HTR-8/SVneo (cell line): ENCODE data around the gene C7orf33.

Experiments
- DNase-seq: peaks from one replicate; pipeline ENCODE4 v3.0.0; 2011; ENCODE audit warnings: low spot score, mixed read lengths; ENCODE audit not compliant: insufficient read length
- FAIRE-seq: peaks from 2 replicates; lab custom pipeline; 2011; peaks lifted over from hg19 to GRCh38; lab: Jason Lieb, UNC

C7orf33 gene

DNA sequence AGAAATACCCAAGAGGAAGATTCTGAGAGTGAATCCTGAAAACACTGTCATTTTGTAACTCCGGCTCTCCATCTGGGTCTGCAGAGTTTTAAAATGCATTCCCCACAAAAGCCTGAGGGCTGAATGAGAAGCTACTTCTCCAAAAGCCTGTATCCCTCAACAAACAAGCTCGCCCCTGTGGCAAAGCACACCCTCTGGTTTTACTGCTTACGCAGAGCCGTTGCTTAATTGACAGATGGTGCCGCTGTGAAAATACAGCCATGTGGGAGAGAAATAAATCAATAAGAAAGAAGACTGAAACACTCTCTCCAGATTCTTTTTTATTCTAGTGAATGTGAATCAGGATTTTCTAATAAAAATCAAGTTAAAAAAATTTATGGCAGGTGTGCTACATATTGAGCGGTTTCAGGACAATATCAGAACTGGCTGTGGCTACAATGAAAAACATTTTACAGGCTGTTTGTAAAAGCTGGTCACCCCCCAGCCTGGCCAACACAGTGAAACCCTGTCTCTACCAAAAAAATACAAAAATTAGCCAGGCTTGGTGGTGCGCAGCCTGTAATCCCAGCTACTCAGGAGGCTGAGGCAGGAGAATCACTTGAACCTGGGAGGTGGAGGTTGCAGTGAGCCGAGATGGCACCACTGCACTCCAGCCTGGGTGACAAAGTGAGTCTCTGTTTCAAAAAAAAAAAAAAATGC lies 32.5 kb downstream of the C7orf33 start:
- FAIRE-seq (no peak), DNase-seq (no peak)

DNA sequence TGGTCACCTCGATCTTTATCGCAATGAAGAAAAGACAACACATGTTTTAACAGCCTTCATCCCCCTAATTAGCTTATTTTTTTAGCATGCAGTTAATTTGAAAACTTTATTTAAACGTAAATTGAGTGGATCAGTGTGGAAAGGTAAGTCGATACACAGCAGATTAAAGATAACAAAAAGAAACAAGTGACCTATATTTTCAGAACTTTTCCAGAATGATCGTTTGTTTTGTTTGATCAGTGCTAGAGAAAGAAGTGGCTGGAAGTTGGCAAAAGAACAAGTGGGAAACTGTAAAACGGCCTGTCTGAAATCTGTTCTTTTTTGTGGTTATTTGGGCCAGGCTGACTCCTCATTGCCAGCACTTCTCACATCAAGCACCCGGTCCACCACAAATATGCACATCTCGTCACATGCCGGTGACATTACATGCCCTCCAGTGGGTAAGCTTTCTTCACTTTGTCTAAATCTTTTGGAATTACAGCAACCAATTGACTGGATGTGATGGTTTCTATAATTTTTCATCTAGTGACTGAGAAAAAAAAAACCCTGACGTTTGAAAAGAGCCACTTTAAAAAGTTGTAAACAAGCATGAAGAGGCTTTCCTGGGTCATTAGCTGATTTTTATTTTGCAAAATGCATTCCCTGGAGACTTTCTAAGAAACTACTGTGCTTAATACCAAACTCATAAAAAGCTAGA lies 33.2 kb downstream of the C7orf33 start:
- DNase-seq (peak; percentile 13), FAIRE-seq (no peak)

DNA sequence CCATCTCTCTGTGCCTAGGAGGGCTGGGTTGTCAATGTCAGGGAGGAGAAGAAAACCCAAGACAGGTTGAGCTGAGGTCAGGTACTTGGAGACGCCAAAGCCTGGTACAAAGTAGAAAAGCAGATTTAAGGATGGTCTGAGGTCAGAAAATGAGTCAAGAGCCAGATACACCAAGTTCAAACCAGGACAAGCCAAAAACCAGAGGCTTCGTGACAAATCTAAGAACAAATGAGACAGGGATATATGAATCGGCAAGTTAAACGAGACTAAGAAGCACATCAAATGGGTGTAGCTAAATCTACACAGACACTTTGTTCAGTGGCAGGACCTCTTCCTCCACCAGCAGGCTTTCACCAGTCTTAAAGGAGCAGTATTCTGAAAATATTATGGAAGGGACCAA lies 34.2 kb downstream of the C7orf33 start:
- FAIRE-seq (no peak), DNase-seq (no peak)

DNA sequence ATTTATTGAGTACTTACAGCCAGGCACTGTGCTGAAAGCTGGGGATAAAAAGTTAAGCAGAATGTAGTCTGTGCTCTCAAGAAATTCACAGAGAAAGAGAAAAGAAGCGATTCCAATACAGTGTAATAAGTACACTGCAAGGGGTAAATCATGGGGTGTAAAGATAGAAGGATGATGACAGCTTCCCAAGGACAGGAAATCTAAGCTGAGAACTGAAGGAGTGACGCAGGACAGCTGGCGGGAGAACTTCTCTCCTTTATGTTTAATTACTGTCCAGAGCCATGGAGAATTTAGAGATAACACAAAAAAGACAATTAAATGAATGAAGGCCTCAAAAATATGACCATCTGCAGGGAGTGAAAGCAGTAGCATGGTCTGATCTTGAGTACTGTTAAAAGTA lies 34.8 kb downstream of the C7orf33 start:
- DNase-seq (no peak), FAIRE-seq (no peak)

DNA sequence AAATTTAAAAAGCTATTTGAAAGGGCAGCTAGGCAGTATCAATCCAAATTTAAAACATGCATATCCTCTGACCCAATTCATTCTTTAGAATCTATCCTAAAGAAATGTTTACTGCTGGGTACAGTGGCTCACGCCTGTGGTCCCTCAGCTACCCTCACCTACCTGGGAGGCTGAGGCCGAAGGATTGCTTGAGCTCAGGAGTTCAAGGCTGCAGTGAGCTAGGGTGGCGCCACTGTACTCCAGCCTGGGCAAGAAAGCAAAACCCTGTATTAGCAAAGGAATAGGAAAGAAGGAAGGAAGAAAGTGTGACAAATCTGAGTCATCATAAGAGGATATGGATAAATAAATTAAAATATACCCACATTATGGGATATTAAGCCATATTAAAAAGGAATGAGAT lies 36.3 kb downstream of the C7orf33 start:
- no peak for DNase-seq
- FAIRE-seq = no peak

DNA sequence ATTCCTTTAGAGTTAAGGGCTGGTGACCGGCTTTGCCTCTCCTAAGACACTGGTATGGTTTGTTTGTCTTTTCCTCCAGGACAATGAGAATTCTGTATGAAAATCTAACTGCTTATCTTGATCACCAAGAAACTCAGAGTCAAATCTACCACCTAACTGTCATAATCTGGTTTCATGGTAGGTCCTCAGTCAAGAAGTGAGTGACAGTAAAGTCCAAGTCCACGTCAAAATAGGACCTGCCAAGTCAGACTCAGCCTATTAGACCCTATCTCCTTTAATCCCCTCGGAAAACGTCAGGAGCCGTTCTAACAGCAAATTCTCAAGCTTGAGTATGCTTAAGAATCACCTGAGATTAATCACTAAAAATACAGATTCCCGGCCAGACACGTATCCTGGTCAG lies 37.4 kb downstream of the C7orf33 start:
- DNase-seq = no peak
- no peak for FAIRE-seq

DNA sequence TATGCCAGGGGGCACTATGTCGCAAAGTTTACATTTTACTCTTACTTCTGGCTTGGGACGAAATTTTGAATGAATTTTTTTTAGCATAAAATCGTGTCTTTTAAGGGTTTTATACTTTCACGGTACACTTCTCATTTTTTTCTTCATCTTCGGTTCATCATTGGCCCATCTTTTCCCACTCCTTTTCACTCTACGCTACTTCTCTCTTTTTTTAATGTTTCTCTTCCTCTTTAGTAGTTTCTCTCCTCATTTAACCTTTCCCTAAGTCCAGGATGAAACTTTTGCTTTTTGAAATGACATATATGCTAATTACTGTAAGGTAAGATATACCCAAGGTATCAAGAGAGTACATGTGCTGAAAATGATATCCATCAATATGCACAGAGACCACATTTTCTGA lies 39.5 kb downstream of the C7orf33 start:
- no peak for FAIRE-seq

DNA sequence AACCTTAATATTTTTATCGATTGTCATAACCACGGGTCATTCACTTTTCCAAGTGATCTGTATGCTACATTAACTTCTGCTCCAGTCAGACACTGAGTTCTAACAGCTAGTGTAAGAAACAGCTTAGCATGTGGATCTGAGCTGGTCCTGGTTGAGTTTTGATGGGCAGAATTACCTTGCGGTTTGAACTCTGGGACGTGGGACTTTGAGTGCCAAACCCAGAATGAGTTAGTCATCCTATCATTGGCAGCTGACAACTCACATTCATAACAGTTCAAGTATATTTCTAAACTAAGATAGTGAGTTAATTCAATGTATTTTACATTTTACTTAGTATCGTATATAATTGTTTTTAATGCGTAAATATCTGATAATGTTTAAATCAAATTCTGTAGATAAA lies 43.2 kb downstream of the C7orf33 start:
- DNase-seq (no peak), FAIRE-seq (no peak)

More for the DNA sequence above, 39.5 kb downstream of the C7orf33 start:
- DNase-seq = no peak

DNA sequence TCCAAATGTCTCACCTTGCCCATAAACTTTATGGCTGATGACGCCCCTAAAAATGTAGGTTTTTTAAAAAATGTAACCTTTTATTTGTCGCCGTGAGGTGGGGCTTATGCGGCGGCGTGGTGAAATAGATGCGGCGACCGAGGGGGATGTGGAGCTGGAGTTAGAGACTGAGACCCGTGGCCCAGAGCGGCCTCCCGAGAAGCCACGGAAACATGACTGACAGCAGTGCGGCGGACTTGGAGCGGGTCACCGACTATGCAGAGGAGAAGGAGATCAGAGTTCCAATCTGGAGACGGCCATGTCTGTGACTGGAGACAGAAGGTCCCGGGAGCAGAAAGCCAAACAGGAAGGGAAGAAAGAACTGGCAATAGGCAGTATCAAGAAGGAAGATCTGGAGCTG lies 46.5 kb downstream of the C7orf33 start:
- no peak for FAIRE-seq
- no peak for DNase-seq

DNA sequence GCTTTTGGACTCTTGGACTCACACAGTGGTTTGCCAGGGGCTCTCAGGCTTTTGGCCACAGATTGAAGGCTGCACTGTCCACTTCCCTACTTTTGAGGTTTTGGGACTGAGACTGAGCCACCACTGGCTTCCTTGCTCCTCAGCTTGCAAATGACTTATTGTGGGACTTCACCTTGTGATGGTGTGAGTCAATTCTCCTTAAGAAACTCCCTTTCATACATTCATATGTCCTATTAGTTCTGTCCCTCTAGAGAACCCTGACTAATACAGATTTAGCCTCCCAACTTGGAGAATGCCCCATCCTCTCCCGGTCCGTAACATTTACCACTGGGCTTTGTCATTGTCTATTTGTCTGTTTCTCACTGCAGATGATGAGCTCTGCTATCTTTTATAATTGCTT lies 55.3 kb downstream of the C7orf33 start:
- no peak for DNase-seq
- FAIRE-seq = no peak

DNA sequence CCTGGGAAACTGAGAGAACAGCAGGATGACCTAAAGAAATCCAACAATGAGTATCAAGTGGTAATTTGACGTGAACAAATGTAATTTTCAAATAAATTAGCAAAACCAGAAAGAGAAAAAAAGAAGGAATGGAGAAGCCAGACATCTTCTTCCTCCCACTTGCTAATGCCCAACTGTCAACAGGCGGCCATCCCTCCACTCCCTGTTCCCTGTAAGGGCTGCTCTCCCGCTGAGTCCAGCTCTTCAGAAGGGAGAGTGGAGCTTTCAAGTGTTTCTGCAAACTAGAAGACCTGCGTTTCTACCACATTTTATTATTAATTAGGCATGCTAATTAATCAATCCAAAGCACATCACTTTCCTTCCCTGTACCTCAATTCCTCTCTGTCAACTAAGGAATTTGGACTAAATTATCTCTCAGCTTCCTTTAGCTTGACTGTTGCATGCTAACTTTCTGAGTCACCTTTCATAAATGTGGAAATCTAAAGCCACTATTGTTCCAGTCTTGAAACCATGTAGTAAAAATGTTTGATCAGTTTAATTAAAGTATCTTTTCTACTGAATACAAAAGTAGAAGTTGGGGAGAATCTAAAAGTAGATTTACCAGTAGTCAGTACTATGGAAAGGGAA lies 59.8 kb downstream of the C7orf33 start:
- FAIRE-seq (no peak), DNase-seq (peak; percentile 23)

DNA sequence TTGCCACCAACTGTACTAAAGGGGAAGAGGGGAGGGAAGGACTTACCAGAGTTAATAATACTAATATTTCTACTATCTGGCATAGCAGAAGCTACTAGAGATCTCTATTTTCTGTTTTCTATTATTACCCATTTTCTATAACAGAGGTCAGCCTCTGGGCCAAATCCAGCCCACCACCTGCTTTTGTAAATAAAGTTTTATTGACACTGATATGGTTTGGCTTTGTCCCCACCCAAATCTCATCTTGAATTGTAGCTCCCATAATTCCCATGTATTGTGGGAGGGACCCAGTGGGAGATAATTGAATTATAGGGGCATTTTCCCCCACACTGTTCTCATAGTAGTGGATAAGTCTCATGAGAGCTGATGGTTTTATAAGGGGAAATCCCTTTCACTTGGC lies 62.2 kb downstream of the C7orf33 start:
- FAIRE-seq (no peak), DNase-seq (no peak)

DNA sequence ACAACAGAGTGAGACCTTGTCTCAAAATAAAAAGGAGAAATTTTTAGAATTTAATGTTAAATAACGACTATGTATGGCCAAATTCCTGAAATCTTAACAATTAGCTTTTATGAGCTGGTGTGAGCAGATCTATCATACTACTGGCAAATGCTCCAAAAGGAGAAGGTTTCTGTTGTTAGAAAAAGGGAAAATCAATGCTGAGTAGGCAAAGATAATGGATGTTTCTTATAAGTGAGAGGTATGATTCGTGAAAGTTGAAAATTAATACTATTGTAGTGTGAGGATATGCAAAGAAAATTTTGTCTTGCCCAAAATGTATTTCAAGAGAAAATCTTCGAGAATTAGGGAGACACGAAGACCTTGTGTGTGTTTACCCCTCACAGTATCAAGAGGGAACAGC lies 67.4 kb downstream of the C7orf33 start:
- DNase-seq (no peak), FAIRE-seq (no peak)

DNA sequence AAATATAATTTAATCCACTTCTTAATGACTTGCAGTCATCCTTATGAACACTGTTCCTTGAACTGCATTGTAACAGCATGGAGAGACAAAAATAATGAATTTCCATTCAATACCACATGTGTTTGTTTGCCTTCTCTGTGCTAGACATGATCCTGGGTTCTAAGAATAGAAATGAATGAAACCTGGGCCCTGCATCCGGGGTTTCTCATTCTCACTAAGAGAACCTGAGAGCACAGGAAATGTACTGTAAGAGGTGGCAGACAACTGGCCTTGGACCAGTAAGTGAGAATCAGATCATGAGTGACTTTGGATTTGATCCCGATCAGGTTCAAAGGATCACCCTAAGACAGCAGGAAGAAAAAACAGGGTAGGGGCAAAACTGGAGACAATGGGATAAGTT lies 70.9 kb downstream of the C7orf33 start:
- no peak for FAIRE-seq
- DNase-seq = no peak

DNA sequence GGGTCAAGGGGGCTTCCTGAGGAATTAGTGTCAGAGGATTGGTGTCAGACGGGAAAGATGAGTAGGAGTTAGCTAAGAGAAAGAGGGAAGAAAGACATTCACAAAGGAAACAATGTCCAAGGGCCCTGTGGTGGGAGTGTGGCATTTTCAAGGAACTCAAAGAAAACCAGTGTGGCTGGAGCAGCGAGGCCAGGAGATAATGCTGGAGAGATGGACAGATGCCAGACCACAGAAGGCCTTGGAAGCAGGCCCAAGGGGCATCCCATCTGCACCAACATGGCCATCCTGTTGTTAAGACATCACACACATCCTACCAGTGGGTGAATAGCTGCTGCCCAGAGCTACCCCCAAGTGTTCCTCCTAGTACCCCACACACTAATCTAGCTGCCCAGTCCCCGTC lies 72.1 kb downstream of the C7orf33 start:
- DNase-seq (no peak), FAIRE-seq (no peak)

DNA sequence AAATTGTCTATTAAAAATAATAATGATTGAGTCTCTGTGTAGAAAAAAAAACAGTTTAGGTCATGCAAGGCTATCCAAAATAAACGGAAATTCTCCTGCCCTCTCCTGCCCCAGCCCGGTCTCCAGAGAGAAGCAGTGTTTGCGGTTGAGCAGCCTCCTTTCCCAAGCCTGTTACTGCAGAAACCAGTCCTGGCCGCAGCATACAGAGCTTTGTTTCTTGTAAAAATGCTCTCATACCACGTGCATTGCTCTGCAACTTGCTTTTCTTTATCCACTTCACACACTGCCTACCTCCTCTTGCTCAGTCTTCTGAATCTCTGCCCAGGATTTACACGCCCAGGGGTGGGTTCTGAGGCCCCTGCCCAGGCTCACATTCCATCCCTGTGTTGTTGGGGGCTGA lies 73.8 kb downstream of the C7orf33 start:
- DNase-seq = no peak
- no peak for FAIRE-seq

DNA sequence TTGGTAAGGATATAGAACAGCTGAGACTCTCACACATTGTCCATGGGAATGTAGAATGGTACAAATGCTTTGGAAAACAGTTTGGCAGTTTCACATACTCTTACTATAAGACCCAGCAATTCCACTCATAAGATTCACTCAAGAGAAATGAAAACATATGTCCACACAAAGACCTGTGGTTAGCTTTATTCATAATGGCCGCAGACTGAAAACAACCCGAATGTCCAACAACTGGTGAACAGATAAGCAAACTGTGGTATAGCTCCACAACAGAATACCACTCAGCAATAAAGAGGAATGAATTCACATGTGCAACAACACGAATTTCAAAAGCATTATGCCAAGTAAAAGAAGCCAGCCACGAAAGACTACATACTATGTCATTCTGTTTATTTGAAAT lies 74.7 kb downstream of the C7orf33 start:
- no peak for FAIRE-seq
- DNase-seq = no peak
